HG03575 (cell line): ENCODE results near the gene SELENOO.
"Not testable (repeated sequence)": the region's sequence is repeated elsewhere in the genome, so short reads cannot be mapped to it uniquely, and the experiment has no call there.

Experiments used
- ATAC-seq: cut with Tn5 transposase; IDR thresholded peaks from one replicate; pipeline ENCODE4 v1.9.1; 2021; ENCODE audit not compliant: unreplicated experiment, insufficient number of reproducible peaks, low FRiP score; ENCODE audit errors: extremely low read depth

Gene SELENOO, protein sequence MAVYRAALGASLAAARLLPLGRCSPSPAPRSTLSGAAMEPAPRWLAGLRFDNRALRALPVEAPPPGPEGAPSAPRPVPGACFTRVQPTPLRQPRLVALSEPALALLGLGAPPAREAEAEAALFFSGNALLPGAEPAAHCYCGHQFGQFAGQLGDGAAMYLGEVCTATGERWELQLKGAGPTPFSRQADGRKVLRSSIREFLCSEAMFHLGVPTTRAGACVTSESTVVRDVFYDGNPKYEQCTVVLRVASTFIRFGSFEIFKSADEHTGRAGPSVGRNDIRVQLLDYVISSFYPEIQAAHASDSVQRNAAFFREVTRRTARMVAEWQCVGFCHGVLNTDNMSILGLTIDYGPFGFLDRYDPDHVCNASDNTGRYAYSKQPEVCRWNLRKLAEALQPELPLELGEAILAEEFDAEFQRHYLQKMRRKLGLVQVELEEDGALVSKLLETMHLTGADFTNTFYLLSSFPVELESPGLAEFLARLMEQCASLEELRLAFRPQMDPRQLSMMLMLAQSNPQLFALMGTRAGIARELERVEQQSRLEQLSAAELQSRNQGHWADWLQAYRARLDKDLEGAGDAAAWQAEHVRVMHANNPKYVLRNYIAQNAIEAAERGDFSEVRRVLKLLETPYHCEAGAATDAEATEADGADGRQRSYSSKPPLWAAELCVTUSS

GRCh38 chr22:50200461-50201190 lies at the start of gene SELENOO:
SELENOO (plus strand) TSS chr22:50201011; CDS start chr22:50201037, 26 bp downstream.
- no peak for ATAC-seq

GRCh38 chr22:50151571-50152537 lies 49.0 kb upstream of the SELENOO start:
- ATAC-seq = no peak

- no peak for ATAC-seq
Measured at GRCh38 chr22:50153056-50153755, 47.6 kb upstream of the SELENOO start.

GRCh38 chr22:50153756-50154140 lies 47.1 kb upstream of the SELENOO start:
- ATAC-seq = no peak

GRCh38 chr22:50157709-50158375 lies 43.0 kb upstream of the SELENOO start:
- ATAC-seq = no peak

GRCh38 chr22:50160947-50161346 lies 39.9 kb upstream of the SELENOO start:
- ATAC-seq = no peak

DNA sequence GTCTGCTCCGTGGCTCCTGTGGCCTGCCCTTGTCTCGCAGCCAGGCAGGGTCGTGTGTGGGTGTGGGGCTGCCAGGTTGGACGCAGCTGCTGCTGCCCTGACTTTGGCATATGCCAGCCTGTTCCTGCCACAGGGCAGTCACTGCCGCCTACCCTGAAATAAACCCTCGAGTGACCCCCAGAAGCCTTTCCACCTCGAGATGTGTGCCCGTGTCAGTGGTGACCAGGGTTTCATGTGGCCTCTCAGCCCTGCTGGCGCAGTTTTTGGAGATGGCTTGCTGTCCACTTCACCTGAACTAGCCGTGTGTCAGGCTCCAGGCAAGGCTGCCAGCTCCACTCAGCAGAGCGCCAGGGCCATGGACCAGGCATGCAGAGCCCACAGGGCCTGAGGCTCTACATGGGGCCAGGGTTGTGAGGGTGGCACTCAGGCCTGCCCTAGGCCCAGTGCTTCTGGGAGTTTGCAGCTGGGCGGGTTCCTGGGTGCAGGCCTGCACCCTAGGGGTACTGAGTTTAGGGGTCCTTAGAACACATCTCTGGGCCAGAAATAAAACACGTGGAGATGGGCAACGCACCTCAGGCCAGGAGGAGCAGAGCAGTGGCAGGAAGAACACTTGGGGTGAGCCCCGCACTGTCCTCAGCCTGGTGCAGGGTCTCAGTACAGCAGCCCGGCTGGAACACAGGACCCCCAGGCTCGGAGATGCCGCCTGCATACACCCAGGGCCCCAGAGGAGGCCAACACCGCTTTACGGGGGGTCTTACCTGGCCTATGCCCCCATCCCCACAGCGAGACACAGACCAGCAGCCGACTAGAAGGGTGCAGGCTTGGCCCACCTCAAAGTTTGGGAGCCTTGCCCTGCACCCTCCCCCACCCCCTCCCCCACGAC lies 39.1 kb upstream of the SELENOO start:
- ATAC-seq = no peak

- ATAC-seq = no peak
Measured at GRCh38 chr22:50162391-50162956, 38.3 kb upstream of the SELENOO start.

GRCh38 chr22:50165436-50166123 lies 35.2 kb upstream of the SELENOO start:
- ATAC-seq = no peak

DNA sequence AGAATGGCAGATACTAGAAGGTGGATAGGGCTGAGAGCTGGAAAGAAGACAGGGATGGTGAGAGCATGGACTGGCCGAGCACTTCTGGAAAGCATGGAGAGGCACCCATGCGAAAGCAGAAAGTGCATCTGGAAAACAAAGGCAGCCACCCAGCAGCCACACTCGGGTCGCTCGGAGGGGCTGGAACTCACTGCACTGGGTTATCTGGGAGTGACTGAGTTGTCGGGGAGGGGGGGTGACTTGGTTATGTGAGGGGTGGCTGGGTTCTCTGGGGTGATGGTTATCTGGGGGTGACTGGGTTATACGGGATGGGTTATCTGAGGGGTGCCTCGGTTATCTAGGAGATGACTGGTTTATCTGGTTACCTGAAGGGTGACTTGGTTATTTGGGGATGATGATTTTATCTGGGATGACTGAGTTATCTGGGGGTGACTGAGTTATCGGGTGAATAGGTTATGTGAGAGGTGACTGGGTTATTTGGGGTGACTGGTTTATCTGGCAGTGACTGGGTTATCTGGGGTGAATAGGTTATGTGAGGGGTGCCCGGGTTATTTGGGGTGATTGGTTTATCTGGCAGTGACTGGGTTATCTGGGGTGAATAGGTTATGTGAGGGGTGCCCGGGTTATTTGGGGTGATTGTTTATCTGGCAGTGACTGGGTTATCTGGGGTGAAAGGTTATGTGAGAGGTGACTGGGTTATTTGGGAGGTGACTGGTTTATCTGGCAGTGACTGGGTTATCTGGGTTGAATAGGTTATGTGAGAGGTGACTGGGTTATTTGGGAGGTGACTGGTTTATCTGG lies 32.9 kb upstream of the SELENOO start:
- no peak for ATAC-seq

DNA sequence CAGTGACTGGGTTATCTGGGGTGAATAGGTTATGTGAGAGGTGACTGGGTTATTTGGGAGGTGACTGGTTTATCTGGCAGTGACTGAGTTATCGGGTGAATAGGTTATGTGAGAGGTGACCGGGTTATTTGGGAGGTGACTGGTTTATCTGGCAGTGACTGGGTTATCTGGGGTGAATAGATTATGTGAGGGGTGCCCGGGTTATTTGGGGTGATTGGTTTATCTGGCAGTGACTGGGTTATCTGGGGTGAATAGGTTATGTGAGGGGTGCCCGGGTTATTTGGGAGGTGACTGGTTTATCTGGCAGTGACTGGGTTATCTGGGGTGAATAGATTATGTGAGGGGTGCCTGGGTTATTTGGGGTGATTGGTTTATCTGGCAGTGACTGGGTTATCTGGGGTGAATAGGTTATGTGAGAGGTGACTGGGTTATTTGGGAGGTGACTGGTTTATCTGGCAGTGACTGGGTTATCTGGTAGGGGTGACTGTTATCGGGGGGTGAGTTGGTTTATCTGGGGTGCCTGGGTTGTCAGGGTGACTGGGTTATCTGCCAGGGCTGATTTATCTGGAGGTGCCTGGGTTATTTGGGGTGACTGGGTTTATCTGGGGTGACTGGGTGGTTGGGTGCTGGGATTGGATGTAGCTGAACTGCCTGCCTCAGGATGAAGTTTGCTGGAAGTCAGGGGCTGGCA lies 32.2 kb upstream of the SELENOO start:
- not testable (repeated sequence) for ATAC-seq

GRCh38 chr22:50169181-50169759 lies 31.5 kb upstream of the SELENOO start:
- ATAC-seq = no peak

DNA sequence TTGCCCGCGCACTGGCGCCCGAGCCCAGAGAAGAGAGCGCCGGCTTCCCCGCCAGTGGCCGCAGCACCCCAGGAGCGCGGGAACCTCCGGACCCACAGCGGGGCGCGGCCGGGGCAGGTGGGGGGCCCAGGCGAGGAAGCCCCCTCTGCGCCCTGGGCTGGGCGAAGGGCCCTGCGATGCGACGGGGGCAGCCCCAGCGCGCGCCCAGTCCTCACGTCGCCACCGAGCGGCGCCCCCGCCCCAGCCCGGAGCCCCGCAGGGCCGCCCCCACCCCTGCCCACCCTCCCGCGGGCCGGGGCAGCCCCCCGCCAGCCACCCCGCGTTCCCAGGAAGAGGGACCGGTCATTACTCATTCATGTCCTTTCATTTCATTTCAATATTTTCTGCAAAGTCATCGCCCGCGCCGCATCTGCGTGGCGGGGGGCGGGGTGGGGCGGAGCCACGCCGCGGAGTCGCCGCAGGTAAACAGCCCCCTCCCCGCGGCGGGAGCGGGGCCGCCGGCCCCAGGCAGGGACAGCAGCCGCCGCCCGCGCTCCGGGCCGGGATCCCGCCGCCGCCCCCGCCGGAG lies 31.0 kb upstream of the SELENOO start:
- ATAC-seq = no peak
